Measurements from ENCODE around the gene FLII. TPM values are rescaled to one million over a fixed set of nuclear protein-coding genes. Genes with fewer than 3 reads are reported as not detected.

FLII gene
- total and polyA plus RNA-seq, 2 of the 13 experiments (the other 11 are each of a cell fraction or from before 2014, with no cell fraction given) = 130 to 303 TPM

DNA sequence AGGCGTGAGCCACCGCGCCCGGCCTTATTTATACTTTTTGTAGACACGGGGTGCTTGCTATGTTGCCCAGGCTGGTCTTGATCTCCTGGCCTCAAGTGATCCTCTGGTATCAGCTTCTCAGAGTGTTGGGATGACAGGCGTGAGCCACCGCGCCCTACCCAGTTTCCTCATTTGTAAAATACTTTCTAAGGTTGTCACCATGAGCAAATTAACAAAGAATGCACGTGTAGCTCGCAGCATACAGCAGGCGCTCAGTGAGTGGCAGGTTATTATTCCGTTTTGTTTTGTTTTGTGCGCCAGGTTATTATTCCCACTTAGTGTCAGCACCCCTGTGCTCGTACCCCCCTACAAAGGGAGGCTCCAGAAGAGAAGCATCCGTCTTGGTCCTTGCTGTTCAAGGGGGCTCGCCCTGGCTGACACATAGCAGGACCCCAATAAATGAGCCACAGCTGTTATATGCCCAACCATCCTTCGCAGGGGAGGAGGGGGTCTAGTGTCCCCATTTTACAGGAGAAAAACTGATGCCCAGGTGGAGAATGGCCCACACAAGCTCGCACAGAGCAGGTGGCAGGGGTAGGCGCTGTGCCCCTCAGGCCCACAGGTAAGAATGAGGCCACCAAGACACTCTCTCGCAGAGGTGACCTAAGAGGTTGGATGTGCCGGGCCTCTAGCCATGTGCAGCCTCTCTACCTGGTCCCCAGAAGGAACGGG is 1.2 kb upstream of the FLII start (continued):
- TF ChIP-seq, protein P1, sequence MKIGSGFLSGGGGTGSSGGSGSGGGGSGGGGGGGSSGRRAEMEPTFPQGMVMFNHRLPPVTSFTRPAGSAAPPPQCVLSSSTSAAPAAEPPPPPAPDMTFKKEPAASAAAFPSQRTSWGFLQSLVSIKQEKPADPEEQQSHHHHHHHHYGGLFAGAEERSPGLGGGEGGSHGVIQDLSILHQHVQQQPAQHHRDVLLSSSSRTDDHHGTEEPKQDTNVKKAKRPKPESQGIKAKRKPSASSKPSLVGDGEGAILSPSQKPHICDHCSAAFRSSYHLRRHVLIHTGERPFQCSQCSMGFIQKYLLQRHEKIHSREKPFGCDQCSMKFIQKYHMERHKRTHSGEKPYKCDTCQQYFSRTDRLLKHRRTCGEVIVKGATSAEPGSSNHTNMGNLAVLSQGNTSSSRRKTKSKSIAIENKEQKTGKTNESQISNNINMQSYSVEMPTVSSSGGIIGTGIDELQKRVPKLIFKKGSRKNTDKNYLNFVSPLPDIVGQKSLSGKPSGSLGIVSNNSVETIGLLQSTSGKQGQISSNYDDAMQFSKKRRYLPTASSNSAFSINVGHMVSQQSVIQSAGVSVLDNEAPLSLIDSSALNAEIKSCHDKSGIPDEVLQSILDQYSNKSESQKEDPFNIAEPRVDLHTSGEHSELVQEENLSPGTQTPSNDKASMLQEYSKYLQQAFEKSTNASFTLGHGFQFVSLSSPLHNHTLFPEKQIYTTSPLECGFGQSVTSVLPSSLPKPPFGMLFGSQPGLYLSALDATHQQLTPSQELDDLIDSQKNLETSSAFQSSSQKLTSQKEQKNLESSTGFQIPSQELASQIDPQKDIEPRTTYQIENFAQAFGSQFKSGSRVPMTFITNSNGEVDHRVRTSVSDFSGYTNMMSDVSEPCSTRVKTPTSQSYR (CRISPR knock-in tag; IDR thresholded peaks at IDR 0.05; ENCODE audit: borderline replicate concordance) = no peak

DNA sequence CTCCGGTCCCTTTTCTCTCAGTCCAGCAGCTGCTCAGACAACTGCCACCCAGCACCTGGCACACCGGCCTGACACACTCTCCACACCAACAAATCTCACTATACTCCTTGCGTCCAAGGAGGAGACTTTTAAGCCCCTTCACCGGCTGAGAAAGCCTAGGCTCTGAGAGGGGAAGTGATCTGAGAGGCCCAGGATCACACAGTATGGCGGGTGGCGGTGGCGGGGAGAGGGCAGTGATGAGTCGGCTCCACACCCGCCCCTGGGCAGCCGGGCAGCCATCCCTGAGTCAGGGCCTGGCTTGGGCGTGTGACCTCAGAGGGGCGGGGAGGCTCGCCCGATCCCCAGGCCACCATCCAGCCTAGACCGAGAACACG is 569 bp downstream of the FLII start:
- FAIRE-seq = no peak
- ChIA-PET CTCF (ENCODE audit: low intra/inter-chr PET ratio, low total read pairs) (no interaction called here), POLR2A (no interaction called here)
- DNase-seq (ENCODE audit: low spot score) = peak; percentile 53
- peak; percentile 70 for ATAC-seq
- intact Hi-C loops (cut with micrococcal nuclease; ENCODE audit: unreplicated experiment) (loop anchor here (5.0 kb wide), 1 partner anchor 59 kb away; the partner anchor contains the start of gene SMCR8), in situ Hi-C loops (cut with HindIII; ENCODE audit: extremely low pct_ligation_motif_present, low pct_unique_long_range_greater_than_20kb) (loop anchor here (5.0 kb wide), 1 partner anchor 36 kb away; no protein-coding TSS in a partner anchor)
- 0% methylated on average over 9 of the region's 16 CpGs for WGBS (ENCODE audit: low lambda C conversion rate)
- peak overlapping the region; percentile 67 to 95 (median 87) for H3K4me3 ChIP-seq (replicated peaks in 1 of 3; ENCODE audit: insufficient read depth in 1 of 3, low read depth in 2 of 3, low read length in 3 of 3)
- H3K27me3 ChIP-seq (ENCODE audit: control insufficient read depth in 1 of 2, insufficient read depth in 2 of 2, low read length in 2 of 2) = no peaks in the 10 kb centered on the region; a peak in 1 of 5 replicates
- H3K9ac ChIP-seq (ENCODE audit: insufficient read depth, low read depth, low read length) = peak overlapping the region; percentile 94
- H3K36me3 ChIP-seq (replicated peaks in 1 of 2; ENCODE audit: control insufficient read depth in 1 of 2, insufficient read depth in 2 of 2, low read length in 2 of 2) = peaks cover 16 to 34% of the 10 kb centered on the region in 2 experiments; a peak in 4 of 5 replicates
- H3K4me2 ChIP-seq (ENCODE audit: low read depth, low read length) = peak overlapping the region; percentile 99
- H3K4me1 ChIP-seq (ENCODE audit: insufficient read depth, low read length) = peaks cover 34% of the 10 kb centered on the region
- H3K79me2 ChIP-seq (ENCODE audit: insufficient read depth, low read length) = peaks cover 30% of the 10 kb centered on the region
- no peak overlapping the region for H2AFZ ChIP-seq (ENCODE audit: low read length)
- peak overlapping the region; percentile 82 for H3K27ac ChIP-seq (ENCODE audit: extremely low read length, insufficient read depth, low read length)
- peaks cover 8% of the 10 kb centered on the region; the same call in 1 of the 2 replicates for H4K20me1 ChIP-seq (ENCODE audit: insufficient read depth, low read length)
- H3K9me3 ChIP-seq (ENCODE audit: low read length) = no peaks in the 10 kb centered on the region
- BruUV-seq (replicated peaks) = no TSS peak
- TF ChIP-seq HDAC2 (CRISPR knock-in tag; IDR thresholded peaks at IDR 0.05) (no peak), LCORL (IDR thresholded peaks at IDR 0.05) (no peak), LCORL (CRISPR knock-in tag; IDR thresholded peaks at IDR 0.05) (peak; percentile 59), SYNCRIP (IDR thresholded peaks at IDR 0.05; ENCODE audit: insufficient read depth, low read depth, low read length) (no peak), SUZ12 (IDR thresholded peaks at IDR 0.05; ENCODE audit: low read depth, low read length) (no peak), TCF7 (IDR thresholded peaks at IDR 0.05; ENCODE audit: low read depth) (no peak)
- TF ChIP-seq, protein P2, sequence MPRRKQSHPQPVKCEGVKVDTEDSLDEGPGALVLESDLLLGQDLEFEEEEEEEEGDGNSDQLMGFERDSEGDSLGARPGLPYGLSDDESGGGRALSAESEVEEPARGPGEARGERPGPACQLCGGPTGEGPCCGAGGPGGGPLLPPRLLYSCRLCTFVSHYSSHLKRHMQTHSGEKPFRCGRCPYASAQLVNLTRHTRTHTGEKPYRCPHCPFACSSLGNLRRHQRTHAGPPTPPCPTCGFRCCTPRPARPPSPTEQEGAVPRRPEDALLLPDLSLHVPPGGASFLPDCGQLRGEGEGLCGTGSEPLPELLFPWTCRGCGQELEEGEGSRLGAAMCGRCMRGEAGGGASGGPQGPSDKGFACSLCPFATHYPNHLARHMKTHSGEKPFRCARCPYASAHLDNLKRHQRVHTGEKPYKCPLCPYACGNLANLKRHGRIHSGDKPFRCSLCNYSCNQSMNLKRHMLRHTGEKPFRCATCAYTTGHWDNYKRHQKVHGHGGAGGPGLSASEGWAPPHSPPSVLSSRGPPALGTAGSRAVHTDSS (CRISPR knock-in tag; conservative IDR thresholded peaks at IDR 0.05) = no peak
- TF ChIP-seq, protein P3, sequence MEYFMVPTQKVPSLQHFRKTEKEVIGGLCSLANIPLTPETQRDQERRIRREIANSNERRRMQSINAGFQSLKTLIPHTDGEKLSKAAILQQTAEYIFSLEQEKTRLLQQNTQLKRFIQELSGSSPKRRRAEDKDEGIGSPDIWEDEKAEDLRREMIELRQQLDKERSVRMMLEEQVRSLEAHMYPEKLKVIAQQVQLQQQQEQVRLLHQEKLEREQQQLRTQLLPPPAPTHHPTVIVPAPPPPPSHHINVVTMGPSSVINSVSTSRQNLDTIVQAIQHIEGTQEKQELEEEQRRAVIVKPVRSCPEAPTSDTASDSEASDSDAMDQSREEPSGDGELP (IDR thresholded peaks at IDR 0.05; ENCODE audit: borderline replicate concordance, low read depth) = 0 out of 2 replicates have a peak, but pooled peaks have one; percentile 17
- TF ChIP-seq, protein P4, sequence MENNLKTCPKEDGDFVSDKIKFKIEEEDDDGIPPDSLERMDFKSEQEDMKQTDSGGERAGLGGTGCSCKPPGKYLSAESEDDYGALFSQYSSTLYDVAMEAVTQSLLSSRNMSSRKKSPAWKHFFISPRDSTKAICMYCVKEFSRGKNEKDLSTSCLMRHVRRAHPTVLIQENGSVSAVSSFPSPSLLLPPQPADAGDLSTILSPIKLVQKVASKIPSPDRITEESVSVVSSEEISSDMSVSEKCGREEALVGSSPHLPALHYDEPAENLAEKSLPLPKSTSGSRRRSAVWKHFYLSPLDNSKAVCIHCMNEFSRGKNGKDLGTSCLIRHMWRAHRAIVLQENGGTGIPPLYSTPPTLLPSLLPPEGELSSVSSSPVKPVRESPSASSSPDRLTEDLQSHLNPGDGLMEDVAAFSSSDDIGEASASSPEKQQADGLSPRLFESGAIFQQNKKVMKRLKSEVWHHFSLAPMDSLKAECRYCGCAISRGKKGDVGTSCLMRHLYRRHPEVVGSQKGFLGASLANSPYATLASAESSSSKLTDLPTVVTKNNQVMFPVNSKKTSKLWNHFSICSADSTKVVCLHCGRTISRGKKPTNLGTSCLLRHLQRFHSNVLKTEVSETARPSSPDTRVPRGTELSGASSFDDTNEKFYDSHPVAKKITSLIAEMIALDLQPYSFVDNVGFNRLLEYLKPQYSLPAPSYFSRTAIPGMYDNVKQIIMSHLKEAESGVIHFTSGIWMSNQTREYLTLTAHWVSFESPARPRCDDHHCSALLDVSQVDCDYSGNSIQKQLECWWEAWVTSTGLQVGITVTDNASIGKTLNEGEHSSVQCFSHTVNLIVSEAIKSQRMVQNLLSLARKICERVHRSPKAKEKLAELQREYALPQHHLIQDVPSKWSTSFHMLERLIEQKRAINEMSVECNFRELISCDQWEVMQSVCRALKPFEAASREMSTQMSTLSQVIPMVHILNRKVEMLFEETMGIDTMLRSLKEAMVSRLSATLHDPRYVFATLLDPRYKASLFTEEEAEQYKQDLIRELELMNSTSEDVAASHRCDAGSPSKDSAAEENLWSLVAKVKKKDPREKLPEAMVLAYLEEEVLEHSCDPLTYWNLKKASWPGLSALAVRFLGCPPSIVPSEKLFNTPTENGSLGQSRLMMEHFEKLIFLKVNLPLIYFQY (CRISPR knock-in tag; IDR thresholded peaks at IDR 0.05; ENCODE audit: borderline replicate concordance) = no peak

All from HepG2 (cell line).